Renal cortical epithelial cell (primary cell): ENCODE results near the gene CYP26A1. TPM values are rescaled to one million over a fixed set of nuclear protein-coding genes. Genes with fewer than 3 reads are reported as not detected.
A peak's percentile ranks its signal among the peaks of the same experiment; 100 is the strongest.
"Not testable (repeated sequence)": the region's sequence is repeated elsewhere in the genome, so short reads cannot be mapped to it uniquely, and the experiment has no call there.

Source experiments
- DNase-seq: peaks from one replicate; pipeline ENCODE4 v3.0.0-alpha.2; 2011; ENCODE audit warnings: low read depth
- total RNA-seq: library from RNA; depleted of rRNA; stranded (reverse); fragments of >200 nt; gene quantifications from 2 replicates; pipeline ENCODE4 v1.2.3, GENCODE V29; 2014

CYP26A1 gene
- total RNA-seq, 1 donor from 2014 or later = 0.15 TPM

GRCh38 chr10:93080350-93081046 is 6.8 kb downstream of the CYP26A1 start:
- DNase-seq = peak; percentile 23

GRCh38 chr10:93081318-93081717 is 7.6 kb downstream of the CYP26A1 start:
- no peak for DNase-seq

- DNase-seq = peak; percentile 60
Observed at GRCh38 chr10:93081834-93082233, 8.1 kb downstream of the CYP26A1 start.

- no peak for DNase-seq
Observed at GRCh38 chr10:93083743-93084539, 10.2 kb downstream of the CYP26A1 start.

GRCh38 chr10:93085272-93085859 is 11.7 kb downstream of the CYP26A1 start:
- DNase-seq = no peak

- DNase-seq = no peak
Observed at GRCh38 chr10:93086289-93086688, 12.6 kb downstream of the CYP26A1 start.

- no peak for DNase-seq
Observed at GRCh38 chr10:93087846-93088245, 14.2 kb downstream of the CYP26A1 start.

- DNase-seq = no peak
Observed at GRCh38 chr10:93088466-93088865, 14.8 kb downstream of the CYP26A1 start.

- DNase-seq = no peak
Observed at GRCh38 chr10:93090619-93091018, 16.9 kb downstream of the CYP26A1 start.

- no peak for DNase-seq
Observed at GRCh38 chr10:93091960-93092359, 18.3 kb downstream of the CYP26A1 start.

- DNase-seq = no peak
Observed at GRCh38 chr10:93095225-93095624, 21.5 kb downstream of the CYP26A1 start.

- DNase-seq = no peak
Observed at GRCh38 chr10:93096901-93097300, 23.2 kb downstream of the CYP26A1 start.

GRCh38 chr10:93097386-93097785 is 23.7 kb downstream of the CYP26A1 start:
- no peak for DNase-seq

- no peak for DNase-seq
Observed at GRCh38 chr10:93098816-93099215, 25.1 kb downstream of the CYP26A1 start.

GRCh38 chr10:93099670-93100069 is 26.0 kb downstream of the CYP26A1 start:
- no peak for DNase-seq

- DNase-seq = not testable (repeated sequence)
Observed at GRCh38 chr10:93101148-93101547, 27.5 kb downstream of the CYP26A1 start.

GRCh38 chr10:93103953-93104352 is 30.3 kb downstream of the CYP26A1 start:
- DNase-seq = no peak

- no peak for DNase-seq
Observed at GRCh38 chr10:93106631-93107072, 33.0 kb downstream of the CYP26A1 start.

- no peak for DNase-seq
Observed at GRCh38 chr10:93110472-93111146, 36.9 kb downstream of the CYP26A1 start.

- no peak for DNase-seq
Observed at GRCh38 chr10:93113042-93113441, 39.3 kb downstream of the CYP26A1 start.

- DNase-seq = peak; percentile 19
Observed at GRCh38 chr10:93115661-93116383, 42.1 kb downstream of the CYP26A1 start.
